Testis (tissue), 3 donors: ENCODE data around the gene RSU1. TPM values are rescaled to one million over a fixed set of nuclear protein-coding genes. Genes with fewer than 3 reads are reported as not detected.

Experiments used
- DNase-seq: peaks from one replicate; pipeline ENCODE4 v3.0.0-alpha.2; 2019
- H3K27ac ChIP-seq, 2 donors: fragments of 200-600 bp; sonication (generic); one replicate each; pipeline ENCODE4 v1.5.1; 2019
- H3K27me3 ChIP-seq: fragments of 200-600 bp; sonication (generic); one replicate; pipeline ENCODE4 v1.5.1; 2019
- H3K36me3 ChIP-seq: fragments of 200-600 bp; sonication (generic); one replicate; pipeline ENCODE4 v1.5.1; 2017; ENCODE audit warnings: low read depth; ENCODE audit errors: missing control alignments
- H3K4me1 ChIP-seq: fragments of 200-600 bp; sonication (generic); one replicate; pipeline ENCODE4 v1.5.1; 2019
- H3K4me3 ChIP-seq, 2 donors: fragments of 200-600 bp; sonication (generic); one replicate each; pipeline ENCODE4 v1.5.1; 2017 to 2019
- H3K9me3 ChIP-seq: fragments of 200-600 bp; sonication (generic); one replicate; pipeline ENCODE4 v1.5.1; 2017
- POLR2A ChIP-seq: fragments of 450-650 bp; IDR thresholded peaks from one replicate; pipeline ENCODE4 v1.6.1; 2017; ENCODE audit warnings: antibody characterized with exemption, mild to moderate bottlenecking, moderate library complexity
- WGBS, 2 donors: methylation state at CpG; one replicate each; pipeline ENCODE4 v1.1.5; 2018; 5-methylcytosine and 5-hydroxymethylcytosine counted together
- intact Hi-C: fragments of 100-400 bp; cut with DNase I; formaldehyde crosslinking; loops from one replicate; pipeline ENCODE4 v1.15.1; 2023; ENCODE audit warnings: low total_unique reads
- polyA plus RNA-seq: library from polyadenylated mRNA; stranded (reverse); fragments of 350-450 nt; fragmentation: Illumina TruSeq; extraction: RNeasy Lipid Tissue Mini Kit (QIAGEN cat#74804); gene quantifications from one replicate; pipeline ENCODE4 v1.2.3, GENCODE V29; 2014; ENCODE audit warnings: low read depth, low replicate concordance; ENCODE audit not compliant: insufficient read depth
- small RNA-seq, 2 donors: library from RNA; depleted of rRNA; stranded (forward); fragments of <200 nt; gene quantifications; one replicate each; pipeline ENCODE3, GENCODE V24; 2016
- total RNA-seq, 2 donors: library from RNA; depleted of rRNA; stranded (reverse); fragments of >200 nt; gene quantifications; one replicate each; pipeline ENCODE4 v1.2.3, GENCODE V29; 2016
- TF ChIP-seq, protein P1 (sequence below), 3 experiments: fragments of 450-650 bp in 2 of 3; fragments of 200-600 bp in 1 of 3; sonication (generic) in 1 of 3; IDR thresholded peaks; one replicate each; pipeline ENCODE4 v1.5.1; 2016 to 2019; ENCODE audit warnings: antibody characterized with exemption in 3 of 3, mild to moderate bottlenecking in 2 of 3, moderate library complexity in 1 of 3

RSU1 gene
- total and polyA plus RNA-seq, 3 donors from 2014 or later: 26.0 to 38.4 (median 27.3) TPM

- intact Hi-C loops: no loop called here
- WGBS, 2 donors: 44 to 50% methylated on average over 7 of the region's 7 CpGs
- DNase-seq: no peak
Measured at GRCh38 chr10:16545116-16545736, 272.0 kb downstream of the RSU1 start.

DNA sequence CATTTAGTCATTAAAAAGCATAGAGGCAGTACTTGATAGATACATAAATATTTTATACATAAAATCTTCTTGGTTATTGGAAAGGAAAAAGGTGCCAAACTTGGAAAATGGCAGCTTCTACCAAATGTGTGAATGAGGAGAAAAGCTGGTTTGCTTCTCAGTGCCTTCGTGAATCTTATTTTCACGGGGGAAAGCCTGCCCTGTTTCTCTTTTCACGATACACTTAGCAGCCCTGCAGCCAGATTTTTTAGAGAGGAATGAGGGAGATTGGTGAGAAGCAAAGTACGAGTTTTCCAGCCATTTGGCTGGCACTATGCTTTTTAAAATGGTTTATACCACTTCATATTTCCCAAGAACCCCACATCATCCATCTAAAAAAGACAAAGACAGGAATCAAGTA lies 272.6 kb downstream of the RSU1 start:
- Histone ChIP-seq H3K36me3 (no peaks in the 10 kb centered on the region), H3K4me1 (no peaks in the 10 kb centered on the region), H3K27me3 (no peaks in the 10 kb centered on the region), H3K4me3 (no peak overlapping the region), H3K9me3 (no peaks in the 10 kb centered on the region), H3K27ac (no peak overlapping the region)
- DNase-seq: no peak
- intact Hi-C loops: no loop called here
- WGBS, 2 donors: 85 to 88% methylated on average over 4 of the region's 4 CpGs
- no peak for TF ChIP-seq POLR2A
- TF ChIP-seq, protein P1, sequence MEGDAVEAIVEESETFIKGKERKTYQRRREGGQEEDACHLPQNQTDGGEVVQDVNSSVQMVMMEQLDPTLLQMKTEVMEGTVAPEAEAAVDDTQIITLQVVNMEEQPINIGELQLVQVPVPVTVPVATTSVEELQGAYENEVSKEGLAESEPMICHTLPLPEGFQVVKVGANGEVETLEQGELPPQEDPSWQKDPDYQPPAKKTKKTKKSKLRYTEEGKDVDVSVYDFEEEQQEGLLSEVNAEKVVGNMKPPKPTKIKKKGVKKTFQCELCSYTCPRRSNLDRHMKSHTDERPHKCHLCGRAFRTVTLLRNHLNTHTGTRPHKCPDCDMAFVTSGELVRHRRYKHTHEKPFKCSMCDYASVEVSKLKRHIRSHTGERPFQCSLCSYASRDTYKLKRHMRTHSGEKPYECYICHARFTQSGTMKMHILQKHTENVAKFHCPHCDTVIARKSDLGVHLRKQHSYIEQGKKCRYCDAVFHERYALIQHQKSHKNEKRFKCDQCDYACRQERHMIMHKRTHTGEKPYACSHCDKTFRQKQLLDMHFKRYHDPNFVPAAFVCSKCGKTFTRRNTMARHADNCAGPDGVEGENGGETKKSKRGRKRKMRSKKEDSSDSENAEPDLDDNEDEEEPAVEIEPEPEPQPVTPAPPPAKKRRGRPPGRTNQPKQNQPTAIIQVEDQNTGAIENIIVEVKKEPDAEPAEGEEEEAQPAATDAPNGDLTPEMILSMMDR (IDR thresholded peaks at IDR 0.05): no peak

More at GRCh38 chr10:16545116-16545736, 272.0 kb downstream of the RSU1 start:
- no peaks in the 10 kb centered on the region for H3K9me3 ChIP-seq
- no peak overlapping the region for H3K4me3 ChIP-seq
- no peaks in the 10 kb centered on the region for H3K27me3 ChIP-seq
- TF ChIP-seq, protein P1 (IDR thresholded peaks at IDR 0.05): peak in 2 of 3 experiments; percentile 20 to 44
- TF ChIP-seq POLR2A: no peak
- no peak overlapping the region for H3K27ac ChIP-seq
- H3K36me3 ChIP-seq: no peaks in the 10 kb centered on the region
- H3K4me1 ChIP-seq: no peaks in the 10 kb centered on the region

DNA sequence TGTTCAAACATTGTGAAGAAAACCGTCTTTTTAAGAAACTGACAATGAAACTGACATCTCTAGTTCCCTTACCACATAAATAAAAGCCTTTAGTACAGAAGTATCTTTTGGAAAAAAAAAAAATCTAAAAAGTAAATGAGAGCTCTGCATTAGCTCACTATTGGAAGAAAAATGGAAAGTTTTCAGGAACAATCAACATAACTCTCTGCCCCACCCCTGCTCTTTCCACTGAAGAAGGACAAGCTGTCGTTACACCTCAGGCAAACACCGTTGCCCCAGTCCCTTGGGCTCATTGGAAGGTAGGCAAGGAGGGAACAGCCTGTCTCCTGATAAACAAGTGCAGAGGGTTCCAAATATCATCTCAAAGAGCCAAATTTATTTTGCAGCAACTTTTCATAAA lies 273.1 kb downstream of the RSU1 start:
- no peaks in the 10 kb centered on the region for H3K9me3 ChIP-seq
- H3K4me3 ChIP-seq: no peak overlapping the region
- H3K27ac ChIP-seq: no peak overlapping the region
- DNase-seq: no peak
- 39 to 50% methylated on average over 3 of the region's 3 CpGs for WGBS, 2 donors
- no peaks in the 10 kb centered on the region for H3K4me1 ChIP-seq
- TF ChIP-seq, protein P1 (IDR thresholded peaks at IDR 0.05): no peak
- TF ChIP-seq POLR2A: no peak
- no peaks in the 10 kb centered on the region for H3K27me3 ChIP-seq
- intact Hi-C loops: no loop called here
- H3K36me3 ChIP-seq: no peaks in the 10 kb centered on the region

Small RNAs within 50 kb of the gene (small RNA-seq; reads per million reads assigned to genes)
- gene RF02271: 0 reads per million in 2 donors
